NB4 (cell line): ENCODE data around the gene MALRD1.

Source experiments
- DNase-seq: peaks from one replicate; pipeline ENCODE4 v3.0.0; 2010; ENCODE audit warnings: low read depth
- H3K4me3 ChIP-seq: one replicate; pipeline ENCODE4 v1.5.1; 2011; ENCODE audit warnings: mild to moderate bottlenecking, low read depth, low read length, moderate library complexity
- MYC ChIP-seq: IDR thresholded peaks from 2 replicates; pipeline ENCODE4 v1.6.1; 2011; ENCODE audit warnings: low read depth, low read length
- POLR2A ChIP-seq: IDR thresholded peaks from 2 replicates; pipeline ENCODE4 v1.6.1; 2011; ENCODE audit warnings: mild to moderate bottlenecking; ENCODE audit not compliant: insufficient read length; ENCODE audit errors: extremely low read depth
- TF ChIP-seq, protein P1 (sequence below): IDR thresholded peaks from one replicate; pipeline ENCODE4 v1.5.1; 2012; ENCODE audit warnings: low read depth, low read length
- TF ChIP-seq, protein P2 (sequence below): IDR thresholded peaks from 2 replicates; pipeline ENCODE4 v1.6.1; 2011; ENCODE audit warnings: low read depth, low read length

The MALRD1 gene

GRCh38 chr10:19421674-19422073, 373.1 kb downstream of the MALRD1 start:
- H3K4me3 ChIP-seq = no peak overlapping the region
- TF ChIP-seq, protein P1, sequence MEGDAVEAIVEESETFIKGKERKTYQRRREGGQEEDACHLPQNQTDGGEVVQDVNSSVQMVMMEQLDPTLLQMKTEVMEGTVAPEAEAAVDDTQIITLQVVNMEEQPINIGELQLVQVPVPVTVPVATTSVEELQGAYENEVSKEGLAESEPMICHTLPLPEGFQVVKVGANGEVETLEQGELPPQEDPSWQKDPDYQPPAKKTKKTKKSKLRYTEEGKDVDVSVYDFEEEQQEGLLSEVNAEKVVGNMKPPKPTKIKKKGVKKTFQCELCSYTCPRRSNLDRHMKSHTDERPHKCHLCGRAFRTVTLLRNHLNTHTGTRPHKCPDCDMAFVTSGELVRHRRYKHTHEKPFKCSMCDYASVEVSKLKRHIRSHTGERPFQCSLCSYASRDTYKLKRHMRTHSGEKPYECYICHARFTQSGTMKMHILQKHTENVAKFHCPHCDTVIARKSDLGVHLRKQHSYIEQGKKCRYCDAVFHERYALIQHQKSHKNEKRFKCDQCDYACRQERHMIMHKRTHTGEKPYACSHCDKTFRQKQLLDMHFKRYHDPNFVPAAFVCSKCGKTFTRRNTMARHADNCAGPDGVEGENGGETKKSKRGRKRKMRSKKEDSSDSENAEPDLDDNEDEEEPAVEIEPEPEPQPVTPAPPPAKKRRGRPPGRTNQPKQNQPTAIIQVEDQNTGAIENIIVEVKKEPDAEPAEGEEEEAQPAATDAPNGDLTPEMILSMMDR = no peak
- TF ChIP-seq POLR2A (no peak), MYC (no peak)
- TF ChIP-seq, protein P2, sequence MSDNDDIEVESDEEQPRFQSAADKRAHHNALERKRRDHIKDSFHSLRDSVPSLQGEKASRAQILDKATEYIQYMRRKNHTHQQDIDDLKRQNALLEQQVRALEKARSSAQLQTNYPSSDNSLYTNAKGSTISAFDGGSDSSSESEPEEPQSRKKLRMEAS = no peak
- no peak for DNase-seq

GRCh38 chr10:19426034-19426433, 377.4 kb downstream of the MALRD1 start:
- no peak for DNase-seq
- TF ChIP-seq, protein P1 = no peak
- no peak for TF ChIP-seq MYC
- TF ChIP-seq POLR2A = no peak
- TF ChIP-seq, protein P2 = no peak
- no peak overlapping the region for H3K4me3 ChIP-seq

GRCh38 chr10:19431622-19432351, 383.2 kb downstream of the MALRD1 start:
- TF ChIP-seq, protein P2 = no peak
- TF ChIP-seq MYC (no peak), POLR2A (no peak)
- H3K4me3 ChIP-seq = no peak overlapping the region
- DNase-seq = no peak

DNA sequence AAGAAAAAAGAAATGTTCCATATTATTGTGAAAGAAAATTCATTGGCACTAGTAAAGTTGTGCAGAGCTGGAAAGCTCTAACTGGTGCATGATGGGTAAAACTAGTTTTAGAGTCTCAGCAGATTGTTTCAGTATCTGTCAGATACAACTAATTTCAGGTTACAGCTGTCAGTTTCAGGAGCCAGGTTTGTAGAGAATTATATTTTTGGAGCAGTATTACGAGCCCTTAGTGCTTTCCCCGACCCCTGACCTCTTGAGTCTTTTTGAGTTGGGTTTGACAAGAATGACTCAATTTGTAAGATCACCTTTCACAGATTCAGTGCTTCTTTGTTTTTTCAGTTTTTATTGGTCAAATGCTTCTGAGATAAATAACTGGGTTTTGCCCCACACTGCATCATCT, 401.3 kb downstream of the MALRD1 start:
- no peak for DNase-seq
- TF ChIP-seq, protein P1 = no peak
- TF ChIP-seq POLR2A (no peak), MYC (no peak)
- TF ChIP-seq, protein P2 = no peak

GRCh38 chr10:19451356-19451755, 402.8 kb downstream of the MALRD1 start:
- TF ChIP-seq MYC (no peak), POLR2A (no peak)
- TF ChIP-seq, protein P1 = no peak
- TF ChIP-seq, protein P2 = no peak
- H3K4me3 ChIP-seq = no peak overlapping the region
- no peak for DNase-seq

More for the DNA sequence above, 401.3 kb downstream of the MALRD1 start:
- no peak overlapping the region for H3K4me3 ChIP-seq

- TF ChIP-seq, protein P2 = no peak
- no peak for TF ChIP-seq MYC
- TF ChIP-seq POLR2A = no peak
- TF ChIP-seq, protein P1 = no peak
- no peak overlapping the region for H3K4me3 ChIP-seq
- no peak for DNase-seq
These were observed 403.3 kb downstream of the MALRD1 start for GRCh38 chr10:19451937-19452336.
